GM21529 (cell line): ENCODE measurements around the gene SRPK1.
A peak's percentile ranks its signal among the peaks of the same experiment; 100 is the strongest.
"Not testable (repeated sequence)": the region's sequence is repeated elsewhere in the genome, so short reads cannot be mapped to it uniquely, and the experiment has no call there.

ENCODE experiments used
- ATAC-seq: cut with Tn5 transposase; IDR thresholded peaks from one replicate; pipeline ENCODE4 v1.9.1; 2021; ENCODE audit not compliant: unreplicated experiment

SRPK1 gene

GRCh38 chr6:35920793-35921732 is at the start of gene SRPK1:
Gene SRPK1 (minus strand): TSS chr6:35921098. CDS start chr6:35921056, 42 bp downstream.
- peak; percentile 62 for ATAC-seq

GRCh38 chr6:35970181-35970580 is 49.3 kb upstream of the SRPK1 start:
- ATAC-seq: no peak

GRCh38 chr6:35969646-35970045 is 48.7 kb upstream of the SRPK1 start:
- no peak for ATAC-seq

GRCh38 chr6:35968821-35969220 is 47.9 kb upstream of the SRPK1 start:
- no peak for ATAC-seq

- ATAC-seq: no peak
These were observed 46.3 kb upstream of the SRPK1 start for GRCh38 chr6:35967076-35967774.

- no peak for ATAC-seq
These were observed 42.1 kb upstream of the SRPK1 start for GRCh38 chr6:35962779-35963560.

GRCh38 chr6:35960187-35960586 is 39.3 kb upstream of the SRPK1 start:
- ATAC-seq: no peak

- no peak for ATAC-seq
These were observed 35.1 kb upstream of the SRPK1 start for GRCh38 chr6:35955970-35956369.

- no peak for ATAC-seq
These were observed 34.6 kb upstream of the SRPK1 start for GRCh38 chr6:35955521-35955920.

- ATAC-seq: no peak
These were observed 34.2 kb upstream of the SRPK1 start for GRCh38 chr6:35955071-35955470.

- no peak for ATAC-seq
These were observed 33.4 kb upstream of the SRPK1 start for GRCh38 chr6:35954333-35954732.

- ATAC-seq: no peak
These were observed 27.8 kb upstream of the SRPK1 start for GRCh38 chr6:35948725-35949124.

- ATAC-seq: no peak
These were observed 24.7 kb upstream of the SRPK1 start for GRCh38 chr6:35945650-35946025.

- ATAC-seq: no peak
These were observed 22.5 kb upstream of the SRPK1 start for GRCh38 chr6:35943390-35943789.

- ATAC-seq: no peak
These were observed 21.5 kb upstream of the SRPK1 start for GRCh38 chr6:35942355-35942754.

- not testable (repeated sequence) for ATAC-seq
These were observed 20.3 kb upstream of the SRPK1 start for GRCh38 chr6:35941170-35941569.

- ATAC-seq: not testable (repeated sequence)
These were observed 19.1 kb upstream of the SRPK1 start for GRCh38 chr6:35940014-35940413.

GRCh38 chr6:35939259-35939658 is 18.4 kb upstream of the SRPK1 start:
- ATAC-seq: not testable (repeated sequence)

- ATAC-seq: no peak
These were observed 15.9 kb upstream of the SRPK1 start for GRCh38 chr6:35936681-35937359.

GRCh38 chr6:35935469-35935868 is 14.6 kb upstream of the SRPK1 start:
- no peak for ATAC-seq

GRCh38 chr6:35933844-35934243 is 12.9 kb upstream of the SRPK1 start:
- no peak for ATAC-seq
